ENCODE measurements around the gene SLC39A11. TPM values are rescaled to one million over a fixed set of nuclear protein-coding genes. Genes with fewer than 3 reads are reported as not detected.

Gene SLC39A11
- total RNA-seq, 1 experiment from 2014 or later, result 15.2 TPM

DNA sequence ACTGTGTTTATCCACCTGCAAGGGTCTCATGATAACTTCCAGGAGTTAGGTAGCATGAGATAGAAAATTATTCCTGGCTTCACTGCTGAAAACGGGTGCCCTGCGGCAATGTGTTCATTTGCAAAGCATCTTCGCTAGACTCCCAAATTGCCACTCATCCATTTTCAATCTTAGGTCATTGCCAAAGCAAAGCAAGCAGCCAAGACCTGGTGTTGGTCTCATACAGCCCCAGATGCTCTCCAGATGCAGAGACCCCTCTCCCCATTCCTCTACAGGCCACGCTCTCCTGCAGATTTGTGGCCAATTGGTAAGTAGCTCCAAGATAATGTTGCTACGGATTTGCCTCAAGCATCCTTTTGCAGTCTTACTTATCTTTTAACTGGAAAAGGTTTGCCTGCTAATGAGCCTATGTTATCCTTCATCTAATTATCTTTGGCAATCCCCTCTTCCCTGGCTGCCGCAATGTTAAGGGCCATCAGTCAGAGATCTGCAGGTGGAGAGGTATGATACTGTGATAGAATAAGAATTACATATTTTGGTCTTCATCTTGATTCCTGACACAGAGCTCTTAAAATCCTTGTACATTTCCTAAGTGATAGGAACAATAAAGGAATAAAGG, 222.0 kb downstream of the SLC39A11 start:
- H2AFZ ChIP-seq (ENCODE audit: low read length), result no peak overlapping the region
- H2BK120ac ChIP-seq (ENCODE audit: low read depth, low read length, poor library complexity, severe bottlenecking), result no peak overlapping the region
- H2BK12ac ChIP-seq (ENCODE audit: insufficient read length, low read depth, low read length), result no peak overlapping the region
- DNase-seq, result no peak
- no peak overlapping the region for H3K27ac Mint-ChIP-seq
- no peaks in the 10 kb centered on the region; the same call in 1 of the 2 replicates for H3K27me3 Mint-ChIP-seq (ENCODE audit: low read depth)
- H3K36me3 Mint-ChIP-seq (ENCODE audit: insufficient read depth in 1 of 3, low read depth in 3 of 3), result peaks cover 0 to 14% (median 8%) of the 10 kb centered on the region in 3 experiments; a peak in 5 of 7 replicates
- H3K23ac ChIP-seq (ENCODE audit: insufficient read length, low read depth, low read length), result no peak overlapping the region
- no peak overlapping the region for H3K4ac ChIP-seq (ENCODE audit: low read depth, low read length)
- H3K18ac ChIP-seq (ENCODE audit: insufficient read length, low read depth, low read length), result no peak overlapping the region
- no peak overlapping the region for H4K8ac ChIP-seq (replicated peaks; ENCODE audit: insufficient read length, low read depth, low read length)
- no peak overlapping the region for H4K5ac ChIP-seq (ENCODE audit: insufficient read length, low read depth, low read length)
- no peak overlapping the region for H3T11ph ChIP-seq (ENCODE audit: low read length)
- no peaks in the 10 kb centered on the region for H3K9me3 ChIP-seq (ENCODE audit: control insufficient read depth, low read depth, low read length)
- no peak overlapping the region for H2AK5ac ChIP-seq (ENCODE audit: insufficient read length, low read length)
- H4K20me1 ChIP-seq (ENCODE audit: control insufficient read depth, insufficient read depth, insufficient read length), result no peaks in the 10 kb centered on the region
- no peaks in the 10 kb centered on the region for H3K4me1 ChIP-seq (ENCODE audit: insufficient read depth, low read length)
- TF ChIP-seq, protein P1, sequence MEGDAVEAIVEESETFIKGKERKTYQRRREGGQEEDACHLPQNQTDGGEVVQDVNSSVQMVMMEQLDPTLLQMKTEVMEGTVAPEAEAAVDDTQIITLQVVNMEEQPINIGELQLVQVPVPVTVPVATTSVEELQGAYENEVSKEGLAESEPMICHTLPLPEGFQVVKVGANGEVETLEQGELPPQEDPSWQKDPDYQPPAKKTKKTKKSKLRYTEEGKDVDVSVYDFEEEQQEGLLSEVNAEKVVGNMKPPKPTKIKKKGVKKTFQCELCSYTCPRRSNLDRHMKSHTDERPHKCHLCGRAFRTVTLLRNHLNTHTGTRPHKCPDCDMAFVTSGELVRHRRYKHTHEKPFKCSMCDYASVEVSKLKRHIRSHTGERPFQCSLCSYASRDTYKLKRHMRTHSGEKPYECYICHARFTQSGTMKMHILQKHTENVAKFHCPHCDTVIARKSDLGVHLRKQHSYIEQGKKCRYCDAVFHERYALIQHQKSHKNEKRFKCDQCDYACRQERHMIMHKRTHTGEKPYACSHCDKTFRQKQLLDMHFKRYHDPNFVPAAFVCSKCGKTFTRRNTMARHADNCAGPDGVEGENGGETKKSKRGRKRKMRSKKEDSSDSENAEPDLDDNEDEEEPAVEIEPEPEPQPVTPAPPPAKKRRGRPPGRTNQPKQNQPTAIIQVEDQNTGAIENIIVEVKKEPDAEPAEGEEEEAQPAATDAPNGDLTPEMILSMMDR (conservative IDR thresholded peaks at IDR 0.05), result no peak
- no CpG with 5 or more reads among the region's 6 CpGs for WGBS (ENCODE audit: extremely low coverage, insufficient read length, low lambda C conversion rate)
- H3K79me1 ChIP-seq (ENCODE audit: insufficient read depth, low read depth, low read length, poor library complexity, severe bottlenecking), result no peaks in the 10 kb centered on the region
- H3K4me2 ChIP-seq (ENCODE audit: insufficient read depth, insufficient read length, low read length), result no peak overlapping the region
- H3K14ac ChIP-seq (ENCODE audit: insufficient read depth, low read length), result no peak overlapping the region
- no peaks in the 10 kb centered on the region for H3K23me2 ChIP-seq (ENCODE audit: insufficient read length, low read depth, low read length, poor library complexity, severe bottlenecking)
- no peak overlapping the region for H3K27ac ChIP-seq (ENCODE audit: insufficient read length, low read depth, low read length)
- H2BK5ac ChIP-seq (ENCODE audit: insufficient read length, low read length), result no peak overlapping the region
- peaks cover 14 to 16% of the 10 kb centered on the region in 2 experiments for H3K9me3 Mint-ChIP-seq
- H4K91ac ChIP-seq (ENCODE audit: insufficient read length, low read depth, low read length), result no peak overlapping the region
- H3K4me3 Mint-ChIP-seq, result no peak overlapping the region
- H3K79me2 ChIP-seq (ENCODE audit: insufficient read depth, low read length), result no peaks in the 10 kb centered on the region; the same call in 1 of the 2 replicates
- H3K4me1 Mint-ChIP-seq, result no peaks in the 10 kb centered on the region
- no peak overlapping the region for H2BK20ac ChIP-seq (ENCODE audit: low read depth, low read length, poor library complexity, severe bottlenecking)
- H2BK15ac ChIP-seq (ENCODE audit: low read depth, low read length), result no peak overlapping the region
- H3K27me3 ChIP-seq (ENCODE audit: insufficient read depth, low read length), result no peaks in the 10 kb centered on the region
- no peak overlapping the region for H3K56ac ChIP-seq (ENCODE audit: insufficient read length, low read depth, low read length)
- H3K9ac ChIP-seq (ENCODE audit: extremely low read depth, insufficient read length, low read length), result no peak overlapping the region
